ENCODE data around the gene CFAP46.
"Not testable (repeated sequence)": the region's sequence is repeated elsewhere in the genome, so short reads cannot be mapped to it uniquely, and the experiment has no call there.

CFAP46 gene

GRCh38 chr10:132943791-132944404 is 1.5 kb upstream of the CFAP46 start:
- DNase-seq, result no peak

- DNase-seq, result no peak
Observed at GRCh38 chr10:132943058-132943790, 854 bp upstream of the CFAP46 start.

GRCh38 chr10:132941640-132942051 is 724 bp downstream of the CFAP46 start:
- no peak for DNase-seq

- DNase-seq, result no peak
Observed at GRCh38 chr10:132940791-132941465, 1.4 kb downstream of the CFAP46 start.

GRCh38 chr10:132939957-132940790 is 2.2 kb downstream of the CFAP46 start:
- no peak for DNase-seq

GRCh38 chr10:132939378-132939955 is 2.9 kb downstream of the CFAP46 start:
- DNase-seq, result no peak

- DNase-seq, result no peak
Observed at GRCh38 chr10:132938472-132939339, 3.7 kb downstream of the CFAP46 start.

GRCh38 chr10:132937861-132938260 is 4.5 kb downstream of the CFAP46 start:
- DNase-seq, result no peak

GRCh38 chr10:132934953-132935352 is 7.4 kb downstream of the CFAP46 start:
- no peak for DNase-seq

GRCh38 chr10:132933308-132934042 is 8.9 kb downstream of the CFAP46 start:
- DNase-seq, result no peak

GRCh38 chr10:132932461-132933307 is 9.7 kb downstream of the CFAP46 start:
- DNase-seq, result peak; percentile 41

GRCh38 chr10:132931258-132932250 is 10.8 kb downstream of the CFAP46 start:
- peak; percentile 28 for DNase-seq

- DNase-seq, result not testable (repeated sequence)
Observed at GRCh38 chr10:132930701-132931100, 11.7 kb downstream of the CFAP46 start.

- DNase-seq, result no peak
Observed at GRCh38 chr10:132929953-132930548, 12.3 kb downstream of the CFAP46 start.

GRCh38 chr10:132929480-132929879 is 12.9 kb downstream of the CFAP46 start:
- no peak for DNase-seq

GRCh38 chr10:132928261-132928660 is 14.1 kb downstream of the CFAP46 start:
- DNase-seq, result no peak

- no peak for DNase-seq
Observed at GRCh38 chr10:132927824-132928223, 14.5 kb downstream of the CFAP46 start.
